C1 segment of cervical spinal cord (tissue), 14 donors: Measurements from ENCODE around the gene ZBTB22.
A peak's percentile ranks its signal among the peaks of the same experiment; 100 is the strongest.
"Not testable (repeated sequence)": the region's sequence is repeated elsewhere in the genome, so short reads cannot be mapped to it uniquely, and the experiment has no call there.

Experiments
- DNase-seq, 14 donors: peaks; one replicate each; lab custom pipeline; 2025; lab: John Stamatoyannopoulos, UW

ZBTB22 gene

DNA sequence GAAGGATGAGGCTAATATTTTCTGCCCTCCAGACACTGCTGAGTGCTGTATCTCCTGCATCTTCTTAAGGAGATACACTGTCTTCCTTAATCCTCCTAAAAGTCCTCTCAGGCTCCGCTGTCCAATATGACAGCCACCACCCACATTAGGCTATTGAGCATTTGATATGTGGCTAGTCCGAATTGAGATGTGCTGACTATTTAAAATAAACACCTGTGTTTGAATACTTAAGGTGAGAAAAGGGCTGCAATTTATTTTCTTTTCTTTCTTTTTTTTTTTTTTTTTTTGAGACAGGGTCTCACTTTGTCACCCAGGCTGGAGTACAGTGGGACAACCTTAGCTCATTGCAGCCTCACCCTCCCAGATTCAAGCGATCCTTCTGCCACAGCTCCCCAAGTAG, 15.7 kb downstream of the ZBTB22 start:
- no peak for DNase-seq

DNA sequence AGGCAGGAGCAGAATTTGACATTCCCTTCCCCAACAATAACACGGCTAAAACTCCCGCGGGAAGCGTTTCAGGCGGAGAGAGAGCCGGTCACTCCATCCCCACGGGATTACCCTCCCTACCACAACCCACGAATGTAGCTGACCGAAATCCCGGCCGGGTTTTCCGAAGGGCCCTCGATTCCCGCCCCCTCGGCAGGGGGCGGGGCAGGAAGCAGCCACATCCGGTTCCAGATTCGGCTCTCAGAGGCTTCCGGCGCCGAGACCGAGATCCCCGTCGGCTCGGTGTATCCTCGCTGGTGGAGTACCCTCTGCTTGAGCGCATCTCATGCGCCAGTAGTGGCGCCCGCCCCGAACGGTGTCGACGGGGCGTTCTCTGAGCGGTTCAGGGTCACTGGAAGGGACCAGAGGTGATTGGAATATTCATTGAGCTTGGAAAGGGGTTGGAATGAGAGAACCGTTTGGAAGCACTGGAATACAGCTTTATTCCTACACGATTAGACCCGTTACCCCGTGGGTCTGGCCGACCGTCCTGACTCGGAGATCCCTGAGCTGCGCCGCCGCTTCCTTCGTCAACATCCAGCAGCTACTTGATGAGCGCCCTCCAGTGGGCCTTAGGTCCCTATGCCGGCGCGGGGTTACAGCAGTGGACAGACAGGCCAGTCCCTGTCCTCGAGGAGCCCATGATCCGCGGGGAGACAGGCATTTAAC, 18.2 kb downstream of the ZBTB22 start:
- DNase-seq: peak; percentile 55 to 90 (median 84)

DNA sequence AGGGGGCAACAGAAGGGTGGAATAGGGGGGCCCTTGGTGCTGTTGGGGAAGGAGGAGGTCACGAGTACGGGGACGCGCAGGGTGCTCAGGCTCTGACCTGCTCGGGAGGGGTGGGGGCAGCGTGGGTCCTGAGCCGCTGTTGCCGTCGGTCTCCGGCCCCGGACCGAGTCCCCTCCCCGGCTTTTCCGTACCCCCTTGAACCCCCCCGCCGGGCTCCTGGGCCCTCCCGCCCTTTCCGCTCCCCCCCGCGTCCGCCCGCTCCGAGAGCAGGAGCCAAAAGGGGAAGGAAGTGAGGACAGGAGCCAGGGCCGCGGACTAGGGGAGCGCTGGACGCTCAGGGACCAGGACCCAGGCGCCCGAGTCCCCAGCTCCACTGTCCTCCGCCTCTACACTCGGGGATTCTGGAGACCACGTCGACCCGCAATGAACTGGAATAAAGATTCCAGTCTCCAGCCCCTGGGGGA, 18.7 kb downstream of the ZBTB22 start, which contains the start of gene RGL2:
Gene RGL2 (minus strand): TSS at position 170 of the 464 bp plus-strand sequence. CDS start 332 bp downstream, outside the sequence.
- peak in 12 of 14 donors; percentile 72 to 89 (median 86) for DNase-seq

DNA sequence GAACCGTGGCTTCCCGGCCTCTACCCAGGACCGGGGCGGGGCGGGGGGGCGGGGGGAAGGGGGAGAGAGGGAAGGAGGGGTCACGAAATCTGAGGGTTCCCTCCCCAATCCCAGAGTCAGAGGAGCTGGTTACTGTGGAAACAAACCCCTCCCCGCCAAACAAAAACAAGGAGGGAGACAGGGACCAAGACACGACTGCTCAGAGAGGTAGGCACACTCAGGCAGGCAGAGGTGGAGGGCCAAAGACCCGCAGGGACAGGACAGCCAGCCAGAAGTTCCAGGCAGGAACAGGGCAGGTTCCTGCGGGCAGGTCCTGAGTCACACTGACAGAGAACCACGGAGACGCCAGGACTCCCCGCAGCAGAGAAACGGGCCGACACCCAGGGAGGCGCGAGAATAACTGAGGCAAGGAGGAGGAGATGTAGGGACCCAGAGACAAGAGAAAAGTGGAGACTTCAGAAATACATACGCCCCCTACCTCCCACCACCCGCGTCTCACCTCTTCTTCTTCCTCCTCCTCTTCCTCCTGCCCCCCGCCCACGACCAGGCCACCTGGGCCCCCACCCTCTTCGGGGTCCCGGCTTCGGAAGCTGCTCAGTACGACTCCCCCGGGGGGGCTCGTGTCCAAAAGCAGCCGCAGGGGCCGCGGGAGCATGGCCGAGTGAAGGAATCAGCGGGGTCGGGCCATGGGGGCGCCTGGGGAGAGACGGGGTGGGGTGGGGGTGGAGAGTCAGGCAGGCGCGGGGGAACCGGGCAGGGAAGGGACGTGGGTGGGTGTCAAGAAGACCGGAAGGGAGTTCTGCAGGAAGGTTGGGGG, 19.4 kb downstream of the ZBTB22 start:
- DNase-seq: peak in 8 of 14 donors; percentile 40 to 71 (median 58)

DNA sequence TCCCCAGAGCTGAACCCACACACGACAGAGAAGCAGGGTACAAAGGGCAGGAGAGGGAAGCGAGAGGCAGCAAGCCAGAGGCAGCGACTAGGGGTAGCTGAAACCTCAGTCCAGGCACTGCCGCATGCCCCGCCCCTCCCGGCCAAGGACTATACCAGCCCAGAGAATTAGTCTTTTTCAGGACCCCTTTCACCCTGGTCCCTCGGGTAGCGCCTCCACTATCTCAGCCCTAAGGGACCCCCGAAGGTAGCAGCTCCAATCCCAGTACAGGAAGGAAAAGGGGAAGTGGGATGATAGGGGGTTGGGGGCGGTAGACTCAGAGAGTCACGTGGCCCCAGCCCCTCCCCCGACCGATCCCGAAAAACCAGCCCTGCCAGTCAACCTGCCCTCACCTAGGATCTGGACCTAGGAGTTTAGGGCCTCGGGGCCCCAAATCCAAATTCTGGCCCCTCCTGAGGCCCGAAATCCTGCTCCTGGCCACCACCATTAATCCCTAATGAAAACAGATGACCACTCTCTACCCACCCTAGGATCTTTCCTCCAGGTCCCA, 20.1 kb downstream of the ZBTB22 start:
- peak in 5 of 14 donors; percentile 21 to 65 (median 51) for DNase-seq

DNA sequence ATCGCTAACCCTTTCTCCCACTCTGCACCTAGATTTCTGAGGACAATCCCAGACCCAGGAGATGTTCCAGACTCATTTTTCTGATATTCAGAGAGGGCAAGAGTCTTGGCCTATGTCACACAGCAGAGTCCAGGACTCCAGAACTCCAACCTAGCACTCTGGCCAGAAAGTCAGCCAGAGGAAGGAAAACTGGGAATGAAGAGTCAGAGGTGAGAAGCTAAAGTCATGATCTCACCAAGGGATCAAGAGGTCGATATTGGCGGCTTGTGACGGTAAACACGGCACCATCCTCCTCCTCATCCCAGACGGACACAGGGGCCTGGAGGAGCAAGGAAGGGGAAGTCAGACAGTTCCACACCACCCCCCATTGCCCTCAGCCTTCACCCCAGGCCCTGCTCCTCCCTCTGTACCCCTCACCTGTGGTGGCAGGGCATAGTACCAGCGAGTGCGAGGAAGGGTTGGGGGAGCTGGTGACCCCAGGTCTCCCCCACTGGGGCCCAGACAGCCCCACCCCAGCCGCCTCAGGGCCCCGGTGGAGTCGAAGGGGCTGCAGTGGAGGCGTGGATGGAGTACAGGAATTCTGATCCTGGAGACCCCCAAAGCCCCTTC, 20.6 kb downstream of the ZBTB22 start:
- no peak for DNase-seq

DNA sequence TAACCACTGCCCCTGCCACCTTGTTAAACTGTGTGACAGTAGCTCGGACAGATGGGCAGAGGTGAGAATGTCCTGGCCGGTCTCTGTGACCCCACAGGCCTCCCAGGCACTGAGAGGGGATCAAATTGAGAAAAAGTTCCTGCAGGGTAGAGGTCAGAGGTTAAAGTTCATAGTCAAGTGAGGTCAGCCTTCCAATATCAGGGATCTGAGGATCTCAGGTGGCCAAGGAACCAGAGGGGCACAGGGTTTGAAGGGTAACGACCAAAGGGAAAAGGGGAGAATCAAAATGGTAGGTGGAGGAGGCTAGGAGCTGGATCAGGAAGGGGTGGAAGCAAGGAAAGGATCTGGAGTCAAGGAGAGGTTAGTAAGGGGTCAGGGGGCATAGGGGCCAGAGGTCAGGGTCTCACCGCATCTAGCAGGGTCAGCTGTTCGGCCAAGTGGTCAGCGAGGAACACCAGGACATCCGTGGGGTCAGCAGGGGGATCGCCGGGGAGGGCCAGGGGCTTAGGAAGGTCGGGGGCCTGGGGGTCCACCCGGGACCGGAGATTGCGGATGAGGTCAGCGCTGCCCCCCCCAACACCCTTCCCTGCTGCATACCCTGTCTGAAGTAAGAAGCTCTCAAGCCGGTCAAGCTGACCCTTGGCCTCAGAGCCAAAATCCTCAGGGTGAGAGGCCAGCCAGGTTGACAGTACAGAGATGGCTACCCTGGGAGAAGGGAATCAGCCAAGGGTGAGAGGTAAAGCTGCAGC, 21.7 kb downstream of the ZBTB22 start:
- no peak for DNase-seq

DNA sequence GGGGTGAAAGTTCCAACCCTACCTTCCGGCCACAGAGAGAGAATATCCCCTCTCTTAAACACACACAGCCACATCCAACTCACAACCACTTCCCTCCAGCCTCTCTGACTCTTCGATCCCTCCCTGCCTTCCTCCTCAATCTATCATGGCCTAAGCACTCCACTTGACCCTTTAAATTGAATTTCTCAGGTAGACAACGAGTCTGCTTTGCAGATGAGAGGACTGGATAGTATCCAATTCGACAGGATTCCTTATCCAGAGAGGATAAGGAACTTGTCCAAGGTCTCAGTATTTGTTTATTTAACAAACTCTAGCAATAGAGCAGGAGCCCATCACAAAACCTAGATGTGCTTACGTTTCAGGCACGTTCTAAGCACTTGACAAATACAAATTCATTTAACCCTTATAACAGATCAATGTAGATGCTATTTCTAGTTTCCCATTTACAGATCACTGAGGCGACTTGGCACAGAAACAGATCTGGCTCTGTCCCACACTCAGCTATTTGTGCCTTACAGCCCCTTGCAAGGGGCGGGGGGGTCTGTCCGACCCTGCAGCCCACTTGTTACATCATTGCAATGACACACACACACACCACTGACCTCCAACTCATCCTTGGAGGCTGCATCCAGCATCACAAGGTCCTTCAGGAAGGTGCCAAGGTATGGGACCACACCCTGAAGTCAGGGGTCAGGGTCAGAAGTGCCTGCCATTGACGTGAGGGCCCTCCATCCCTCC, 23.3 kb downstream of the ZBTB22 start:
- DNase-seq: no peak

DNA sequence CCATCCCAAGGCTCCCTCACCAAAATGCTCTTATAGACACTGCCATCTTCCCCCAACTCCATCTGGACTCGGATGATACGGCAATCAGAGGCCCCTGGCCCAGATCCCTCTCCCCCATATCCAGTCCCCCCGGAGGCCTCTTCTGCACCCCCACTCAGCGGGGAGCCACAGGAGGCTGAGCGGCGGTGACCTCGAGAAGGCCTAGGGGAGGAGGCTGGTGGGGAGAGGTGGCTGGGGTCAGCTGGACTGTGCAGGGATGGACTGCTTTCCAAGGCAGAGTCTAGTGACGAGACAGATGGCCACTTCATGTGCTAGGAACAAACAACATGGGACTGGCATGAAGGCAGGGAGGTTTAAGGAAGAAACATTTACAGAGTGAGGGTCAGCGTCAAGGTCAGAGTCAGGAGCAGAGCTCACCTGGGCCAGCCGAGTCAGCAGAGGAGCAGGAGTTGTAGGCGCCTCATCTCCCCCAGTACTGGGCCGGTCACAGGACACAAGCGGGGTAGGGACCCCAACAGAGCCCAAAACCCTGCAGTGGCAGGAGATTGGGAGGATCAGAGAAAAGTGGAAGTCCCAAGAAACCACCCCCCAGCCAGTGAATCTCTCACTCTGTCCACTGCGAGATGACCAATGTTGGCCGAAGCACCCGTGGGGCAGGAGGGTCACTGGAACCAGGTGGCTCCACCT, 24.4 kb downstream of the ZBTB22 start:
- no peak for DNase-seq

DNA sequence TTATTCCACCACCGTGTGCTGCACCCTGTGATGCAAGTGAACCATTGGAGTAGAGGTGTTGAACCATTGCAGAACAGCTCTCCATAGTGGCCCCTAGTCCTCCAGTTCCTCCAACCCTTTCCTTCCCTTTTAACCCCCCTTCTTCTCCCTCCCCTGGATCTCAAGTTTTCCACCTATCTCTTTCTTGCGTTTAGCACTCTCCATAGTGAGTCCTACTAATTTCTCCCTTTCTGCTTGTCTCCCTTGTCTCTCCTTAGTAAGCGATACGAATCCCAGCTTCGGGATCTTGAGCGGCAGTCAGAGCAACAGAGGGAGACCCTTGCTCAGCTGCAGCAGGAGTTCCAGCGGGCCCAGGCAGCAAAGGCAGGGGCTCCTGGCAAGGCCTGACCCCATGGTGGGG, 27.1 kb downstream of the ZBTB22 start:
- DNase-seq: no peak

DNA sequence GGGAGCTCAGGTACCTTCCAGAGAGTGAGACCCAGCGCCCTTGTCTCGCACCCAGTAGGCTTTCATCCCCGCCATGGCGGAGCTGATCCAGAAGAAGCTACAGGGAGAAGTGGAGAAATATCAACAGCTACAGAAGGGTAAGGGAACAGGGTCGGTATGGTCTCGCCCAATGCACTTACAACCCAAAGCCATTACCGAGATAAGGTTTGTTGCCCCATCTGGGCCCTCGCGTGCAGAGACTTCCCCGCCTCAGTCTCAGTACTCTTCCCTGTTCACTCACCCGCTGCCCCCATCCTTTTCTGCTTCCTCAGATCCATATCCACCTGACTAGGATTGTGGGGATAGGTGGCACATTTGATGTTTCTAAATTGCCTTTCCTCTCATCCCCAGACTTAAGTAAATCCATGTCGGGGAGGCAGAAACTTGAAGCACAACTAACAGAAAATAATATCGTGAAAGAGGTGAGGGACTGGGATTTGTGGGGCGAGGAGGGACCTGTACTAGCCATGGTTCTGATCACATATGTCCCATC, 27.7 kb downstream of the ZBTB22 start:
- DNase-seq: no peak

DNA sequence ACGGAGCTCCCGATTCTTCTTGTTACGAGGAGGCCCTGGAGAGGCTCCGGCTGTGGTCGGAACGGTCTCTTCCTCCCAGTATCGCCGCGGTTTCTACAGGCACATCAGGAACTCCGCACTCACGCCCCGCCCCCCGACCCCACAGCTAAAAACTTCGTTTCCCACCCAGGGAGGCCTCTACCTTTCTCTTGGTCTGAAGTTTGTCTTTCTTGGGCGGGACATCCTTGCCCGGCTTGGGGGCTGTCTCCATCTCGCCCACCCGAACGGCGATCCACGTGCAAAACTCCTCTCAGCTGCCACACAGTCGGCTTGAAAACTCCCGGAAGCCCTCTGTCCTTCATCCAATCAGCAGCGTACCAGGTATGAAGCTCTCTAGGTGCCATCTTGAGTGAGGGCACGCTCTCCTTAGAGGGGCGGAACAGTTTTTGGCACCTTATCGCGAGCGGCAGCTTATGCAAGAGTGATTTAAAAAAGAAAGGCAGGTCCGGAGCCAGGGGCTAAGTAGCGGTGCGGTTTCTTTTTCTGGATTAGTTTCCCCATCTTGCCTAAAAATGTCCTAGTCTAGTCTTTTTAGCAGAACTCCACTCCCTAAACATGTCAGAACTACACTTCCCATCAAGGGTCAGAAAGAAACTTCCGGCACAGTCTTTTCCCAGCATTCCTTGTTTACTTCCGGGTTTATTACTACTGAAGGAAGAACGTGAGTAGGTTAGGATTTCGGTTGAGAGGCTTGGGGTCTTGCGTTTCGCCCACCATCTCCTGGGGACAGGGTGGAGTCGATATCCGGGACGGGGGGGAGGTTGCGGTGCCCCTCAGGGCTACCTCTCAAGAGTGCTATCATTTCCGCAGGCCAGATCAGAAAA, 28.4 kb downstream of the ZBTB22 start, which contains the start of the genes PFDN6 and WDR46:
Gene PFDN6 (plus strand): TSS at position 681 of the 863 bp plus-strand sequence. CDS start 256 bp downstream, outside the sequence.
Gene WDR46 (minus strand): TSS at position 319 of the 863 bp plus-strand sequence. CDS start 69 bp downstream, at position 250.
- peak in 13 of 14 donors; percentile 60 to 98 (median 90) for DNase-seq

DNA sequence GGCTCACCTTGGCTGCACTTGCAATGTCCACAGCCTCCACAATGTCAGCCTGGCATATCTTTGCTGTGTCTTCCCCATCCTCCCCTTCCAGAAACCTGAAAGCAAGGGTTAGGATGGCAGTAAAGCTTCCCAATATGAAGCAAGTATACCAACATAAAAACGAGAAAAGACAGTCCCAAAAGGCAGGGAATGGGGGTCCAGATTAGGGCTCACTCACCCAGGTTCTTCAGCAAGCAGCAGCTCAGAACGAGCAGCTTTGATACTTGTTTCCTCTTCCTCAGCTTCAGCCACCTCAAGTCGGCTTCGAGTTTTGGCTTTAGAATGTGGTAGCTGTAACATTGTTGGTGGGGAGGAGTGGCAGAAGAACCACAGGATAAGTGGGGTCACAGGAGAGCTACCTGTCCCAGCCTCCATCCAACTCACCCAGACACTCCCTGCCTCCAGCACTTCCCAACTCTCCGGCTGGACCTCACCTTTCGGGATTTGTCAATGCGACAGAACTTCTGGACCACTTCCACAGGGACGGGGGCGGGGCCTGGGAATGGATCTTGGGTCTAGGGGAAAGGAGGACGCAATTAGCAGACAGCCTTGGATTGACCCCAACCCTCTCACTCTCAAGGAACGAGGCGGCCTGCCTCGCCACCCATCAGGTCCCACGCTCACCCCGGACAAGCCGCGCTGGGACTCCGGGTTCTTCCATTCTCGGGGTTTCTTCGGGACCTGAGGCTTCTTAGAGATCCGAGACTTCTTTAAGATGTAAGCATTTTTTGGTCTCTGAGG, 29.2 kb downstream of the ZBTB22 start:
- DNase-seq: no peak

DNA sequence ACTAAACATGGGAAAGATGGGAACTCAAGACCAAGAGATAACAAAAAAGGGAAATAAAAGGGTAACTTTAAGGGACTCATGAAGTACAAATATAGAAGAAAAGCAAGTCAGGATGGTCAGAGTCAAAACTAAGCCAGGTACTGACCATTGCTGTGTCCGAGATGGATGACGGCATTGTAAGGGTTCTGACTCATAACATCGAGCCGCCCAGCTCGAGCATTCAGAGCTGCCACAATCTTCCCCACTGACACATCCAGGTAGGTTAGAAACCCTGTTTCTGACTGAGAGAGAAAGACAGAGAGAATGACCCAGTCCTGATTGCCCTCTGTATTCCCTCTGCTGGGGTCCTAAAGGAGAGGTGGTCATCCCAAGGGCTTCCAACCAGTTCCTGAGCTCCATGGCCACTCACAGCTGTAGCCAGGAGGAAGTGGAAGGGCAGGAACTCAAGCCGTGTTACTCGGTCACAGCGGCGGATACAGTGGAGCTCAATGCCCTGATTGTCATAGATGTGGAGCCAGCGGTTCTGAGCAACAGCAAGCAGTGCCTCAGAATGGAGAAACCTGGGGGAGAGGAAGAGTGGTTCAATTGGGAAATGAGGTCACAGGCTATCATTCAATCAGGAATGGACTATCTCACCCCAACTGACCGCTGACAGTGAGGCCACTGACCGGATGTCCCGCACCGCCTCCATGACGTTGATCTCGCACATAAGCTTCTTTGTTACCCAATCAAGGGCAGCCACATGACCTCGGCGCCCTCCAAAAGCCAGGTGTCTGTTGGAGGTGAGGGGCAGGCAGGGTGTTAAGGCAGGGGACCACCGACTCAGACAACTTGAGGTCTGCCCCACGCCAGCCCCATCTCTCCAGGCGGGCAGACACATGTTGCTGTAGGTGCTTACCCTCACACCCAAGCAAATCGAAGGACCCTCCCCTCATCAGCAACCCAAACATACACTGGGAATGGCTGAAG, 30.3 kb downstream of the ZBTB22 start:
- DNase-seq: no peak

DNA sequence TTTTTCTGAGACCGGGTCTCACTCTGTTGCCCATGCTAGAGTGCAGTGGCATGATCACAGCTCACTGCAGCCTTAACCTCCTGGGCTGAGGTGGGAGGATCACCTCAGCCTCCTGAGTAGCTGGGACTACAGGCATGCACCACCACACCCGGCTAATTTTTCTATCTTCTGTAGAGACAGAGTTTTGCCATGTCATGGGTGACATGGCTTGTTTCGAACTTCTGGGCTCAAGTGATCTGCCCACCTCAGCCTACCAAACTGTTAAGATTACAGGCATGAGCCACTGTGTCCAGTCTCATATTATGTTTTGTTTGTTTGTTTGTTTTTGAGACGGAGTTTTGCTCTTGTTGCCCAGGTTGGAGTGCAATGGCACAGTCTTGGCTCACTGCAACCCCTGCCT, 32.3 kb downstream of the ZBTB22 start:
- not testable (repeated sequence) for DNase-seq

DNA sequence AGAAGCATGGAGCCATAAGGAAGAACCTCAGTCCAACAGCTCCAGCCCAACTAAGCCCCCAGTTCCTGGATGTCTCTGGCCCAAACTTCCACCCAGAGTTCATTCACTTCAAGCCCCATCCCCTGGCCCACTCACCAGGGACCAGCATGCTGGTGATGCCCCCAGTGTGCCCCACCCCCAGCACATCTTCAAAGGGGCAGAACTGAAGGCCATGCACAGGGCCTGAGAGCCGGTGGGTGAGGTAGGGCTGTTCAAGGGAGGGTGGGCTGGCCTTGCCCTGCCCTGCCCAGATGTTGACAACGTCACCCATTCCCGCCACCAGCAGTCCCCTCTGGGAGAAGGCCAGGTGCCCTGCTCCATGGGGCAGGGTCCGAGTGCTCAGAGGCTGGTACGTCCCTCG, 37.0 kb downstream of the ZBTB22 start:
- DNase-seq: no peak
